GM19193 (cell line): ENCODE results near the gene MRC2.

Experiments used
- POLR2A ChIP-seq: IDR thresholded peaks from 4 replicates; pipeline ENCODE4 v1.6.1; 2011; ENCODE audit not compliant: insufficient read depth, insufficient read length; ENCODE audit errors: extremely low read depth

MRC2 gene

GRCh38 chr17:62599964-62600657, 27.4 kb upstream of the MRC2 start:
- TF ChIP-seq POLR2A = no peak

GRCh38 chr17:62600805-62601204, 26.7 kb upstream of the MRC2 start:
- TF ChIP-seq POLR2A = no peak

- no peak for TF ChIP-seq POLR2A
These were observed 26.0 kb upstream of the MRC2 start for GRCh38 chr17:62601471-62601870.

GRCh38 chr17:62605588-62605987, 21.9 kb upstream of the MRC2 start:
- no peak for TF ChIP-seq POLR2A

GRCh38 chr17:62611292-62611691, 16.2 kb upstream of the MRC2 start:
- no peak for TF ChIP-seq POLR2A

- no peak for TF ChIP-seq POLR2A
These were observed 15.7 kb upstream of the MRC2 start for GRCh38 chr17:62611728-62612127.

GRCh38 chr17:62614142-62614541, 13.3 kb upstream of the MRC2 start:
- TF ChIP-seq POLR2A = no peak

- no peak for TF ChIP-seq POLR2A
These were observed 12.0 kb upstream of the MRC2 start for GRCh38 chr17:62615503-62615902.

GRCh38 chr17:62616993-62617893, 10.2 kb upstream of the MRC2 start:
- no peak for TF ChIP-seq POLR2A

- no peak for TF ChIP-seq POLR2A
These were observed 9.5 kb upstream of the MRC2 start for GRCh38 chr17:62617894-62618472.

- TF ChIP-seq POLR2A = no peak
These were observed 8.6 kb upstream of the MRC2 start for GRCh38 chr17:62618647-62619416.

GRCh38 chr17:62619417-62620155, 7.9 kb upstream of the MRC2 start:
- TF ChIP-seq POLR2A = no peak

GRCh38 chr17:62621223-62621622, 6.2 kb upstream of the MRC2 start:
- no peak for TF ChIP-seq POLR2A

- TF ChIP-seq POLR2A = no peak
These were observed 2.1 kb upstream of the MRC2 start for GRCh38 chr17:62625184-62625869.
